HCT116 (cell line): Measurements from ENCODE around the gene MED31. TPM values are rescaled to one million over a fixed set of nuclear protein-coding genes. Genes with fewer than 3 reads are reported as not detected.

ENCODE experiments used
- ATAC-seq: fragments of 200-7000 bp; cut with Tn5 transposase; 2 replicates; pipeline ENCODE4 v1.9.1; 2020; ENCODE audit warnings: mild to moderate bottlenecking, moderate library complexity
- BruUV-seq: library from RNA; stranded (reverse); fragments of 400-500 nt; replicated peaks from 2 replicates; lab custom pipeline; 2021; lab: Mats Ljungman, UMichigan
- CTCF ChIA-PET: fragments of 300-600 bp; sonication (Branson Sonifier 250); formaldehyde crosslinking; loops from one replicate; lab custom pipeline; 2021; ENCODE audit warnings: antibody characterized with exemption; lab: Charles Lee
- POLR2A ChIA-PET: fragments of 300-600, 350-600 bp; sonication (Branson Sonifier 250); formaldehyde crosslinking; loops from one replicate; lab custom pipeline; 2021; ENCODE audit warnings: antibody characterized with exemption; lab: Charles Lee
- RAD21 ChIA-PET, 2 experiments: fragments of 300-600 bp; sonication (Branson Sonifier 250); formaldehyde crosslinking; loops; one replicate each; lab custom pipeline; 2023; ENCODE audit warnings: low total read pairs in 2 of 2; ENCODE audit not compliant: uncharacterized antibody in 2 of 2, unreplicated experiment in 2 of 2, low non-redundant PET in 1 of 2; lab: Charles Lee
- DNase-seq: peaks from one replicate; pipeline ENCODE4 v3.0.0-alpha.2; 2010; ENCODE audit warnings: low read depth, low spot score
- H2AFZ ChIP-seq: fragments of 200-600 bp; shearing (Covaris generic), sonication (generic); 2 replicates; pipeline ENCODE4 v1.6.1; 2017; ENCODE audit warnings: low read depth, mixed run types, mixed read lengths, antibody characterized with exemption, low read length; ENCODE audit not compliant: poor library complexity, severe bottlenecking
- H3K27ac ChIP-seq: 2 replicates; pipeline ENCODE4 v1.5.1; 2012; ENCODE audit warnings: low read depth, low read length
- H3K27me3 ChIP-seq: fragments of 200-600 bp; sonication (generic); 2 replicates; pipeline ENCODE4 v1.6.1; 2016; ENCODE audit warnings: mixed run types, low read length, mixed read lengths; ENCODE audit not compliant: insufficient read depth
- H3K36me3 ChIP-seq, 2 experiments: fragments of 200-500 bp in 1 of 2; fragments of 200-600 bp in 1 of 2; sonication (Bioruptor generic) in 1 of 2; sonication (generic) in 1 of 2; 2 replicates each; pipeline versions ENCODE4 v1.5.1 to v1.6.1; 2014 to 2016; ENCODE audit warnings: low read length in 2 of 2, inconsistent platforms in 1 of 2, mixed read lengths in 1 of 2, mixed run types in 1 of 2; ENCODE audit not compliant: insufficient read depth in 2 of 2, control insufficient read depth in 1 of 2
- H3K4me1 ChIP-seq, 2 experiments: fragments of 200-600 bp in 1 of 2; sonication (generic) in 1 of 2; 2 replicates each; pipeline versions ENCODE4 v1.5.1 to v1.6.1; 2012 to 2017; ENCODE audit warnings: low read length in 2 of 2, inconsistent platforms in 1 of 2, mild to moderate bottlenecking in 1 of 2, mixed read lengths in 1 of 2, mixed run types in 1 of 2, moderate library complexity in 1 of 2; ENCODE audit not compliant: insufficient read depth in 2 of 2, control insufficient read depth in 1 of 2
- H3K4me2 ChIP-seq: fragments of 200-600 bp; sonication (generic); 2 replicates; pipeline ENCODE4 v1.6.1; 2017; ENCODE audit warnings: mixed run types, low read length, mixed read lengths
- H3K4me3 ChIP-seq, 2 experiments: fragments of 200-600 bp in 1 of 2; sonication (generic) in 1 of 2; replicated peaks in 1 of 2; 2 replicates each; pipeline ENCODE4 v1.5.1; 2011 to 2016; ENCODE audit warnings: low read length in 2 of 2, control low read depth in 1 of 2, low read depth in 1 of 2, mild to moderate bottlenecking in 1 of 2, mixed read lengths in 1 of 2, mixed run types in 1 of 2
- H3K79me2 ChIP-seq: fragments of 200-600 bp; sonication (generic); 2 replicates; pipeline ENCODE4 v1.6.1; 2017; ENCODE audit warnings: mild to moderate bottlenecking, mixed run types, low read length, moderate library complexity, mixed read lengths; ENCODE audit not compliant: insufficient read depth
- H3K9ac ChIP-seq: fragments of 200-600 bp; sonication (generic); 2 replicates; pipeline ENCODE4 v1.6.1; 2016; ENCODE audit warnings: low read length, mixed read lengths
- H3K9me2 ChIP-seq: fragments of 200-600 bp; sonication (generic), shearing (Covaris generic); 2 replicates; pipeline ENCODE4 v1.6.1; 2017; ENCODE audit warnings: mixed run types, mild to moderate bottlenecking, moderate library complexity; ENCODE audit not compliant: insufficient read depth
- H3K9me3 ChIP-seq, 2 experiments: fragments of 200-500 bp in 1 of 2; fragments of 200-600 bp in 1 of 2; sonication (Bioruptor generic) in 1 of 2; sonication (generic) in 1 of 2; 2 replicates each; pipeline ENCODE4 v1.6.1; 2014 to 2017; ENCODE audit warnings: low read length in 2 of 2, mixed read lengths in 2 of 2, inconsistent platforms in 1 of 2, low read depth in 1 of 2, mild to moderate bottlenecking in 1 of 2, mixed run types in 1 of 2, moderate library complexity in 1 of 2; ENCODE audit not compliant: control insufficient read depth in 1 of 2, insufficient read depth in 1 of 2
- H4K20me1 ChIP-seq: fragments of 200-600 bp; sonication (generic), shearing (Covaris generic); 2 replicates; pipeline ENCODE4 v1.6.1; 2017; ENCODE audit warnings: mixed run types, mild to moderate bottlenecking, moderate library complexity; ENCODE audit not compliant: insufficient read depth
- ATF3 ChIP-seq: IDR thresholded peaks from 2 replicates; pipeline ENCODE4 v1.6.1; 2012
- CEBPB ChIP-seq: IDR thresholded peaks from 2 replicates; pipeline ENCODE4 v1.6.1; 2012; ENCODE audit warnings: low read depth
- ELF1 ChIP-seq: IDR thresholded peaks from 2 replicates; pipeline ENCODE4 v1.6.1; 2012; ENCODE audit warnings: low read depth, borderline replicate concordance
- EZH2 ChIP-seq: fragments of 200-600 bp; sonication (generic); IDR thresholded peaks from 2 replicates; pipeline ENCODE4 v1.6.1; 2017; ENCODE audit warnings: antibody characterized with exemption, mixed run types
- EZH2phosphoT487 ChIP-seq: fragments of 200-600 bp; IDR thresholded peaks from 2 replicates; pipeline ENCODE4 v1.6.1; 2018; ENCODE audit warnings: antibody characterized with exemption, borderline replicate concordance
- POLR2AphosphoS5 ChIP-seq: IDR thresholded peaks from 2 replicates; pipeline ENCODE4 v1.6.1; 2011; ENCODE audit warnings: mild to moderate bottlenecking, low read depth, low read length, moderate library complexity
- REST ChIP-seq: IDR thresholded peaks from 2 replicates; pipeline ENCODE4 v1.6.1; 2012; ENCODE audit warnings: low read depth
- SIN3A ChIP-seq: IDR thresholded peaks from 2 replicates; pipeline ENCODE4 v1.6.1; 2012; ENCODE audit warnings: low read depth
- SP1 ChIP-seq: IDR thresholded peaks from 2 replicates; pipeline ENCODE4 v1.6.1; 2012; ENCODE audit warnings: low read depth
- SRF ChIP-seq: IDR thresholded peaks from 2 replicates; pipeline ENCODE4 v1.6.1; 2012; ENCODE audit warnings: low read depth
- TCF7L2 ChIP-seq: IDR thresholded peaks from 2 replicates; pipeline ENCODE4 v1.7.0; 2011; ENCODE audit warnings: borderline replicate concordance, inconsistent platforms; ENCODE audit not compliant: insufficient read depth, insufficient read length; ENCODE audit errors: extremely low read depth
- YY1 ChIP-seq: IDR thresholded peaks from 2 replicates; pipeline ENCODE4 v1.6.1; 2011; ENCODE audit warnings: low read length, low read depth, moderate library complexity, mild to moderate bottlenecking; ENCODE audit not compliant: insufficient replicate concordance; ENCODE audit errors: extremely low read depth
- ZBTB33 ChIP-seq: IDR thresholded peaks from 2 replicates; pipeline ENCODE4 v1.6.1; 2011; ENCODE audit warnings: mild to moderate bottlenecking, low read length, moderate library complexity; ENCODE audit not compliant: insufficient replicate concordance; ENCODE audit errors: extremely low read depth
- ZFX ChIP-seq: fragments of 450-650 bp; IDR thresholded peaks from 2 replicates; pipeline ENCODE4 v1.6.1; 2017
- intact Hi-C: fragments of 100-400 bp; cut with micrococcal nuclease; formaldehyde crosslinking; loops from 2 replicates; pipeline ENCODE4 v1.10.0; 2022
- total RNA-seq: library from RNA; stranded (reverse); gene quantifications from one replicate; pipeline ENCODE4 v1.2.1, GENCODE V29; 2021; ENCODE audit not compliant: unreplicated experiment

MED31 gene
- total RNA-seq, 1 experiment from 2014 or later: 20.3 TPM

GRCh38 chr17:6695565-6695964, 44.2 kb upstream of the MED31 start:
- ChIA-PET POLR2A (no interaction called here), RAD21 (no interaction called here), CTCF (no interaction called here)
- no peak overlapping the region for H3K4me3 ChIP-seq
- BruUV-seq: no TSS peak
- intact Hi-C loops: no loop called here
- H3K27me3 ChIP-seq: peaks cover 14% of the 10 kb centered on the region; the same call in 1 of the 2 replicates
- H3K9me3 ChIP-seq: no peaks in the 10 kb centered on the region
- H3K9me2 ChIP-seq: no peaks in the 10 kb centered on the region
- DNase-seq (no peak), ATAC-seq (no peak)
- H4K20me1 ChIP-seq: no peaks in the 10 kb centered on the region
- no peaks in the 10 kb centered on the region for H3K4me1 ChIP-seq
- TF ChIP-seq REST: no peak
- TF ChIP-seq ZFX: no peak
- TF ChIP-seq SP1: no peak
- TF ChIP-seq ELF1: no peak
- no peak for TF ChIP-seq YY1
- no peak for TF ChIP-seq CEBPB
- TF ChIP-seq POLR2AphosphoS5: no peak
- TF ChIP-seq SIN3A: no peak
- TF ChIP-seq TCF7L2: no peak
- no peak for TF ChIP-seq EZH2phosphoT487
- TF ChIP-seq SRF: no peak
- no peak for TF ChIP-seq ZBTB33
- no peak for TF ChIP-seq ATF3
- TF ChIP-seq EZH2: no peak
- H3K9ac ChIP-seq: no peak overlapping the region
- no peak overlapping the region for H3K27ac ChIP-seq
- no peaks in the 10 kb centered on the region for H3K79me2 ChIP-seq
- no peaks in the 10 kb centered on the region for H3K36me3 ChIP-seq
- no peak overlapping the region for H2AFZ ChIP-seq
- no peak overlapping the region for H3K4me2 ChIP-seq
